Stimulated activated naive CD8-positive, alpha-beta T cell treated with anti-CD3 and anti-CD28 coated beads, Interleukin-15, Interleukin-2, amounts not matched to agents 100 ng/mL and 50 ng/mL, for 24 hours (primary cell): ENCODE results near the gene CLP1.

Experiments
- H3K27ac Mint-ChIP-seq: one replicate; pipeline ENCODE4 v1.8.0; 2021; ENCODE audit warnings: mild to moderate bottlenecking, mixed read lengths
- H3K27me3 Mint-ChIP-seq: one replicate; pipeline ENCODE4 v1.8.0; 2021; ENCODE audit warnings: mixed read lengths
- H3K36me3 Mint-ChIP-seq: one replicate; pipeline ENCODE4 v1.8.0; 2021; ENCODE audit warnings: low read depth, mixed read lengths
- H3K4me1 Mint-ChIP-seq: one replicate; pipeline ENCODE4 v1.8.0; 2021; ENCODE audit warnings: low read depth, mixed read lengths
- H3K4me3 Mint-ChIP-seq: one replicate; pipeline ENCODE4 v1.8.0; 2021; ENCODE audit warnings: mild to moderate bottlenecking, mixed read lengths
- H3K9me3 Mint-ChIP-seq: one replicate; pipeline ENCODE4 v1.8.0; 2021; ENCODE audit warnings: mixed read lengths

Gene CLP1

GRCh38 chr11:57635246-57635645 lies 22.3 kb upstream of the CLP1 start:
- H3K27me3 Mint-ChIP-seq, result peaks cover 31% of the 10 kb centered on the region

GRCh38 chr11:57637626-57638004 lies 19.9 kb upstream of the CLP1 start:
- H3K4me1 Mint-ChIP-seq, result peaks cover 17% of the 10 kb centered on the region
- H3K27me3 Mint-ChIP-seq, result peaks cover 23% of the 10 kb centered on the region
- H3K4me3 Mint-ChIP-seq, result peak overlapping the region; percentile 82
- H3K27ac Mint-ChIP-seq, result peak overlapping the region; percentile 70
- H3K36me3 Mint-ChIP-seq, result no peaks in the 10 kb centered on the region
- H3K9me3 Mint-ChIP-seq, result no peaks in the 10 kb centered on the region

More at GRCh38 chr11:57635246-57635645, 22.3 kb upstream of the CLP1 start:
- Mint-ChIP-seq H3K9me3 (no peaks in the 10 kb centered on the region), H3K4me3 (no peak overlapping the region), H3K36me3 (no peaks in the 10 kb centered on the region), H3K4me1 (peaks cover 17% of the 10 kb centered on the region), H3K27ac (no peak overlapping the region)

GRCh38 chr11:57638005-57638781 lies 19.4 kb upstream of the CLP1 start:
- Mint-ChIP-seq H3K36me3 (no peaks in the 10 kb centered on the region), H3K27ac (peak overlapping the region; percentile 70), H3K4me1 (peaks cover 17% of the 10 kb centered on the region), H3K27me3 (peaks cover 23% of the 10 kb centered on the region), H3K9me3 (no peaks in the 10 kb centered on the region), H3K4me3 (peak overlapping the region; percentile 82)

GRCh38 chr11:57638811-57639320 lies 18.7 kb upstream of the CLP1 start:
- Mint-ChIP-seq H3K27me3 (peaks cover 23% of the 10 kb centered on the region), H3K4me1 (peaks cover 17% of the 10 kb centered on the region), H3K27ac (peak overlapping the region; percentile 66), H3K4me3 (peak overlapping the region; percentile 82), H3K9me3 (no peaks in the 10 kb centered on the region), H3K36me3 (no peaks in the 10 kb centered on the region)

GRCh38 chr11:57639321-57640067 lies 18.1 kb upstream of the CLP1 start:
- Mint-ChIP-seq H3K4me1 (peaks cover 18% of the 10 kb centered on the region), H3K27ac (no peak overlapping the region), H3K36me3 (no peaks in the 10 kb centered on the region), H3K9me3 (no peaks in the 10 kb centered on the region), H3K4me3 (peak overlapping the region; percentile 82), H3K27me3 (peaks cover 19% of the 10 kb centered on the region)

- Mint-ChIP-seq H3K4me3 (no peak overlapping the region), H3K27ac (no peak overlapping the region), H3K4me1 (peaks cover 24% of the 10 kb centered on the region), H3K36me3 (no peaks in the 10 kb centered on the region), H3K27me3 (peaks cover 25% of the 10 kb centered on the region), H3K9me3 (no peaks in the 10 kb centered on the region)
Observed at GRCh38 chr11:57640068-57640800, 17.3 kb upstream of the CLP1 start.

GRCh38 chr11:57641011-57641807 lies 16.4 kb upstream of the CLP1 start:
- no peaks in the 10 kb centered on the region for H3K36me3 Mint-ChIP-seq
- no peaks in the 10 kb centered on the region for H3K9me3 Mint-ChIP-seq
- H3K4me1 Mint-ChIP-seq, result peaks cover 29% of the 10 kb centered on the region
- no peak overlapping the region for H3K4me3 Mint-ChIP-seq
- peaks cover 35% of the 10 kb centered on the region for H3K27me3 Mint-ChIP-seq
- no peak overlapping the region for H3K27ac Mint-ChIP-seq

GRCh38 chr11:57643802-57644201 lies 13.8 kb upstream of the CLP1 start:
- Mint-ChIP-seq H3K4me3 (no peak overlapping the region), H3K9me3 (no peaks in the 10 kb centered on the region), H3K36me3 (no peaks in the 10 kb centered on the region), H3K27me3 (peaks cover 45% of the 10 kb centered on the region), H3K27ac (no peak overlapping the region), H3K4me1 (peaks cover 45% of the 10 kb centered on the region)

- Mint-ChIP-seq H3K4me1 (peaks cover 50% of the 10 kb centered on the region), H3K27me3 (peaks cover 46% of the 10 kb centered on the region), H3K27ac (no peak overlapping the region), H3K4me3 (no peak overlapping the region), H3K36me3 (no peaks in the 10 kb centered on the region), H3K9me3 (no peaks in the 10 kb centered on the region)
Observed at GRCh38 chr11:57644748-57645688, 12.5 kb upstream of the CLP1 start.

GRCh38 chr11:57645689-57646085 lies 11.9 kb upstream of the CLP1 start:
- Mint-ChIP-seq H3K4me3 (no peak overlapping the region), H3K27ac (no peak overlapping the region), H3K36me3 (no peaks in the 10 kb centered on the region), H3K27me3 (peaks cover 46% of the 10 kb centered on the region), H3K9me3 (no peaks in the 10 kb centered on the region), H3K4me1 (peaks cover 52% of the 10 kb centered on the region)

- Mint-ChIP-seq H3K36me3 (no peaks in the 10 kb centered on the region), H3K27ac (no peak overlapping the region), H3K4me1 (peaks cover 52% of the 10 kb centered on the region), H3K27me3 (peaks cover 46% of the 10 kb centered on the region), H3K4me3 (no peak overlapping the region), H3K9me3 (no peaks in the 10 kb centered on the region)
Observed at GRCh38 chr11:57646194-57646798, 11.3 kb upstream of the CLP1 start.

GRCh38 chr11:57646799-57647303 lies 10.7 kb upstream of the CLP1 start:
- no peak overlapping the region for H3K27ac Mint-ChIP-seq
- no peaks in the 10 kb centered on the region for H3K36me3 Mint-ChIP-seq
- peaks cover 46% of the 10 kb centered on the region for H3K27me3 Mint-ChIP-seq
- H3K4me1 Mint-ChIP-seq, result peaks cover 52% of the 10 kb centered on the region
- H3K4me3 Mint-ChIP-seq, result peak overlapping the region; percentile 8
- H3K9me3 Mint-ChIP-seq, result no peaks in the 10 kb centered on the region

GRCh38 chr11:57647372-57647771 lies 10.2 kb upstream of the CLP1 start:
- peaks cover 46% of the 10 kb centered on the region for H3K27me3 Mint-ChIP-seq
- H3K4me1 Mint-ChIP-seq, result peaks cover 52% of the 10 kb centered on the region
- no peak overlapping the region for H3K4me3 Mint-ChIP-seq
- H3K27ac Mint-ChIP-seq, result no peak overlapping the region
- H3K36me3 Mint-ChIP-seq, result no peaks in the 10 kb centered on the region
- H3K9me3 Mint-ChIP-seq, result no peaks in the 10 kb centered on the region
